ENCODE data around the gene NOC3L. TPM values are rescaled to one million over a fixed set of nuclear protein-coding genes. Genes with fewer than 3 reads are reported as not detected.

Gene NOC3L
- total and polyA plus RNA-seq, 9 of the 15 experiments (the other 6 are each of a cell fraction or from before 2014, with no cell fraction given): 23.8 to 57.6 (median 32.6) TPM

- TF ChIP-seq ZNF12 (CRISPR knock-in tag; IDR thresholded peaks at IDR 0.05) (no peak), ELF2 (CRISPR knock-in tag; IDR thresholded peaks at IDR 0.05) (no peak), HDGF (IDR thresholded peaks at IDR 0.05) (no peak), ZKSCAN1 (IDR thresholded peaks at IDR 0.05; ENCODE audit: low read depth, low read length) (no peak), RBM39 (optimal IDR thresholded peaks at IDR 0.05; ENCODE audit: low read depth, low read length) (no peak), POLR2AphosphoS2 (IDR thresholded peaks at IDR 0.05; ENCODE audit: low read length) (no peak), ZHX1 (conservative IDR thresholded peaks at IDR 0.05; ENCODE audit: low read length) (no peak), SNRNP70 (optimal IDR thresholded peaks at IDR 0.05; ENCODE audit: low read depth, low read length) (no peak), HMG20B (CRISPR knock-in tag; IDR thresholded peaks at IDR 0.05) (no peak), SIN3A (IDR thresholded peaks at IDR 0.05; ENCODE audit: borderline replicate concordance in 2 of 2, control insufficient read depth in 1 of 2, low read depth in 2 of 2, low read length in 2 of 2) (no peak), RFX7 (CRISPR knock-in tag; IDR thresholded peaks at IDR 0.05) (no peak), ZNF165 (CRISPR knock-in tag; IDR thresholded peaks at IDR 0.05; ENCODE audit: borderline replicate concordance) (no peak), PURB (CRISPR knock-in tag; IDR thresholded peaks at IDR 0.05; ENCODE audit: low read depth) (no peak), CBX2 (IDR thresholded peaks at IDR 0.05; ENCODE audit: insufficient read depth, low read length, poor library complexity, severe bottlenecking) (no peak), ARID3B (CRISPR knock-in tag; IDR thresholded peaks at IDR 0.05; ENCODE audit: borderline replicate concordance) (no peak), TOE1 (IDR thresholded peaks at IDR 0.05; ENCODE audit: borderline replicate concordance) (peak; percentile 48; the same call in 1 of the 2 replicates), TOE1 (CRISPR knock-in tag; IDR thresholded peaks at IDR 0.05; ENCODE audit: borderline replicate concordance, low read depth) (no peak), ZNF184 (CRISPR knock-in tag; IDR thresholded peaks at IDR 0.05) (no peak), CLOCK (CRISPR knock-in tag; IDR thresholded peaks at IDR 0.05; ENCODE audit: borderline replicate concordance) (no peak), MCM3 (IDR thresholded peaks at IDR 0.05) (no peak), ELF1 (tag; IDR thresholded peaks at IDR 0.05) (no peak), NR4A1 (CRISPR knock-in tag; IDR thresholded peaks at IDR 0.05) (no peak), NR4A1 (tag; IDR thresholded peaks at IDR 0.05) (no peak), KLF6 (CRISPR knock-in tag; IDR thresholded peaks at IDR 0.05; ENCODE audit: borderline replicate concordance) (no peak; the same call in 1 of the 2 replicates), ZNF133 (CRISPR knock-in tag; IDR thresholded peaks at IDR 0.05) (no peak)
Observed at GRCh38 chr10:94299417-94299816, 63.3 kb downstream of the NOC3L start (continued).
